NCI-H1092 treated with DMSO at 0.1 percent for 48 hours (cell line): Measurements from ENCODE around the gene TBL1Y.
"Not testable (repeated sequence)": the region's sequence is repeated elsewhere in the genome, so short reads cannot be mapped to it uniquely, and the experiment has no call there.

Experiments used
- DNase-seq: peaks from one replicate; lab custom pipeline; 2025; lab: John Stamatoyannopoulos, UW

TBL1Y gene

DNA sequence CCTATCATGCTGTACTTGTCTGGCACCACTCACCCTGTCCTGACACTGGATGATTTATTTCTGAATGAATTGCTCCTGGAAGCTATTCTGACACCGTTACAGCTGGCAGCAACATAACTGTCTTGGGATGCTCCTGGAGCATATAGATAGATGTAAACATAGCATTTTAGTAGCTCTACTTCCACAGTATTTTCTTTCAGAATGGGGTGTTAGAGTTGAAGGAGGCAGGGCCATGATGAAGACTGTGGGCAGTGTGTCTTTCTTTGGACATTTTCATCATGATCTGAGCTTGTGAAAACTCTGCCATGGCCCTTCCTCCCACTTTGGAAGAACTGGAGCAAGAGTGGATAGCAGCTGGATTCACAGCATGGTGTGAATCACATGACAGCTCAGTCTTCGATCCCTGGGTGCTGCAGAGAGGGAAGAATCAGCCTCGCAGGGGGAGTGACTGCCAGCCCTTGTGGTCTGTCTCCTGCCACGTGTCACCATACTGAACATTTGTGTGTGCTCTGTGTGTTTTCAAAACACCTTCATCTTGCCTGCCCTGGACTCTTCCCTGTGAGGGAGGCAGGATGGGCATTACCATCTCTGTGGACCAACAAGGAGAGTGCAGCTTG, 61.9 kb downstream of the TBL1Y start:
- no peak for DNase-seq

DNA sequence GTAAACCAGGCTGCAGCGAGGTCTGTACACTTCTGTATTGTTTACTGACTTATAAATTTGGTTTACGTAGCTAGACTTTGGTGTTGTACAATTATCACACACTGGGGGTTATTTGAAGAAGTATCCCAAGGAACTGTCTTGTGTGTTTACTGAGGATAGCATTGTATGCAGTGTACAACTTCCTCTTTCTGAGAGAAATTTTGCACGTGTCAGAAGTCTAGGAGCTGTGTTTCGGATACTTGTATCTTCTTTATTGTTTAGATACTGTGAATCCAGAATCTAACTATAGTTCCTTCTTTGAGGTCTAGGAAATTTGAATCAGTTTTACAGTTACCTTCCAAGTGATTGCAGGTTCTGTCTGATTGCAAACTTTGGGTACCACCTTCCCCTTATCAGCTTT, 64.5 kb downstream of the TBL1Y start:
- no peak for DNase-seq

DNA sequence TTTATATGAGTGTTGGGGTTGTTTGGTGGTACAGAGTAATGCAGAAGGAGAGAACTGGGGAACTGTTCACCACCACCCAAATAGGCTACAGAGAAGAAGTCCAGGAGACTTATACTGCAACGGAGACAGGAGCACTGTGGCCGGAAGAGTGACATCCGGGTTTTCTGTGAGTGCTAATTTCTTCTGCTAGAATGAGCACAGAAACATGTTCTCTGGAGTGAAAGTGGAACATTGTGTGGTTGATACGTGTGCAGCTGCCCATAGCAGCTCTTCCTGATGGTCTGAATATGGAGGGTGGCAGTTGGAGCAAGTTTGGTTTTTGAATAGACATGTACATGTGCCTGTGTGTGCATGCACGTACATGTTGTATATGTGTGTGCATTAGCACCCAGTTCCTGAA, 67.3 kb downstream of the TBL1Y start:
- no peak for DNase-seq

DNA sequence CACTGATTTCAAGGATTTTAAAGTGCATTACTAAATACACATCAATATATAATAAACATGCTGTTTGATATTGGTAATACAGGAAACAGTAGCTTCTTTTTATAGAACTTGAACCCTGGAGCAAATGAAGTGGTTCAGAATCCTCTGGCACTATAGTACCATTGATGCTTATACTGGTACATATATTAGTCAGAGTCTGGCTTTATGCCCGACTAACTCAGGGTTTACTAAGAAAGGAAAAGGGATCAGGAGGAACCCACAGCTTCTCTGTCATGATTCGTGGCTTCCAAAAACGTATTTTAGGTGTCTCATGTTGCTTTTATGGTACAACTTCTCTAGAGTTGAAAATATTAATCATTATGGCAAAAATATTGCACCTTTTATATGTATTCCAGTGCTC, 72.7 kb downstream of the TBL1Y start:
- DNase-seq = no peak

DNA sequence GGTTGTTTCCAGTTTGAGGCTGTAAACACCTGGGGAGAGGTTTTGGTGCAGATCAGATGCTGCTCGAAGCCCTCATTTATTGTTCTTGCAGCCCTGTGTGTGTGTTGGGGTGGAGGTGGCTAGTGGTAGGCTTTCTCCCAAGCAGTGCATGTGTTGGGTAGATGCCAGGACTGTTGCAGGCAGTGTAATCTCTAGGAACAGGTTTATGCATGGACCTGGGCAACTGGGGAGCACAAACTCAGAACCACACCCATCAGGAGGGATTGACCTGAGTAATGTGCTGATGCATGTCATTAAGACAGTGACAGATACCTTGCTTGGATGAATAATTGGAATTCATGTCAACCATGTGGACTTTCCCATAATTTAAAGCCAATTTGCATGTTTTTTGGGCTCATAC, 77.3 kb downstream of the TBL1Y start:
- DNase-seq = no peak

DNA sequence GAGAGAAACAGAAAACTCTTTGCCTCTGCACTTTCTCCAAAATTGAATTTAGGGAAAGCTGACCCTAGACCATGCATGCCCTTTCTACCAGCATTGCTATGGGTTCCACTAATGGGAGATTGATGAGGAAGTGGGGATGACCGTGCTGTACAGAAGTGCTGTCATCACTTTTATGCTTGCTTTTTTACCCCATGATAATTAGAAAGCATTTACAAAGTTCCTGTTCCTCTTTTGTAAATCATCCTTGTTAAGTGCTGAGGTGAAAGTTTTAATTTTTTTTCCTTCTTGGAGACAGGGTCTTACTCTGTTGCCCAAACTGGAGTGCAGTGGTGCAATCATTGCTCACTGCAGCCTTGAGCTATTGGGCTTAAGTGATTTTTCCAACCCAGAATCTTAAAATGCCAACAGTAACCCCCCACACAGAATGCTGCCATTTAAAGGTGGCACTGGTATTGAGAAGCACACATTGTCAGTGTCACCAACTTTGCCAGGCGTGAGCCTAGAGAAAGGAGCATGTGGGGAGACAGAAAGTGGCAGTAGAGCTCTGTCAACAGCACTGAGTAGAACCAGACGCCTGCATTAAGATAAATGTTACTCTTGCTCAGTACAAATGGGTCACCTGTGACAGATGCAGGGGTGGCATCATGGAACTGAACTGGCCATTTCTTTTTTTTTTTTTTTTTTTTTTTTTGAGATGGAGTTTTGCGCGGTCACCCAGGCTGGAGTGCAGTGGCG, 79.6 kb downstream of the TBL1Y start:
- no peak for DNase-seq

DNA sequence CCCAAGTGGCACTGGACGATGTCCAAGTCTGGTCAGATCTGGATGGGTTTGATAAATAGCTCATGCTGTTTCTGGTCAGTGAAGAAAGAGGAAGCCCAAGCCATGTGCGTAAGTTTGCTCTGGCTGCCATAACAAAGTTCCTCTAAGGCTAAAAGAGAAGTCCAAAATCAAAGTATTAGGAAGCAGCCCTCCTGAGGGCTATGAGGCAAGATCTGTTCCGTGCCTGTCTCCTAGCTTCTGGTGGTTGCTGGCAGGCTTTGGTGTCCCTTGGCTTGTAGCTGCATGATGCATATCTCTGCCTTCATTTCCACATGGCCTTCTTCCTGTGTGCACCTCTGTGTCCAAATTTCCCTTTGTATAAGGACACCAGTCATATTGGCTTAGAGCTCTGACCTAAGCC, 81.5 kb downstream of the TBL1Y start:
- no peak for DNase-seq

DNA sequence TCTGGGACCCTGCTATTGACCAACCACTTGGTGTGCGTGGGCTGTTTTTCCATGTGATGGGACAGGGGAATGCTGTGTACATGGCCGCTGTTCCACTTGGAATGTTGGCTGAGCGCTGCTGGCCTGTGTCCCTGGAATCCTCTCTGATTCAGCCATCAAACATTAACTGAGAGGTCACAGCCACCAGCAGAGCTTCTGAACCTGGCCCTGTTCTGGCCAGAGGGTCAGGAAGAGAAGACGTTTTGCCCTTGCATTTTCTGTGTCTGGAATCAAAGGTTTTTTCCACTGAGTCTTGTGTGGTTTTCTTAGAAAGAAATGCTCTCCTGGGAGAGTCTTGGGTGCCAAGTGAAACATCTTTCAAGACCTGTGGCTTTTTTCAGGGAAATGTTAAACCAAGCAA, 85.5 kb downstream of the TBL1Y start:
- DNase-seq = no peak

DNA sequence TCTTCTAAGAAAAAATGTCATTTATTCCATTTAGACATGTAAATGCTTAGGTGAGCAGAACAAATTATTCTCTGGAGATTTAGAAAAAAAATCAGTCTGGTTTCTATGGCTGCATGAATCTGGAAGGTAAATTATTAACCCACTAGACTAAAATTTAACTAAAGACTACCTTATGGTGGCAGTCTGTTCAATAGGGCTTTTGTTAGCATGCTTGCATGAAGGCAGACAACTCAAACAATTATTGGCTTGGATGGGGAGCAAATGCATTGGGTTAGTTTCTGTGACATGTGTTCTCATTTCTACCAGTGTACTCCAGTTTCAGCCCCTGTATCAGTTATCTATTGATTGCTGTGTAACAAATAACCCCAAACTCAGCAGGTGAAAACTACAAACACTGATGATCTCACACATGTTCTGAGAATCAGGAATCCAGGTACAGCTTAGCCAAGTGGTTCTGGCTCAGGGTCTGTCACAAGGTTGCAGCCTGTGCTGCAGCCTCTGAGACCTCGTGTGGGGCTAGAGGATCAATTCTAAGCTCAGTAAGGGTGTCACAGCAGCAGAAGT, 87.1 kb downstream of the TBL1Y start:
- no peak for DNase-seq

DNA sequence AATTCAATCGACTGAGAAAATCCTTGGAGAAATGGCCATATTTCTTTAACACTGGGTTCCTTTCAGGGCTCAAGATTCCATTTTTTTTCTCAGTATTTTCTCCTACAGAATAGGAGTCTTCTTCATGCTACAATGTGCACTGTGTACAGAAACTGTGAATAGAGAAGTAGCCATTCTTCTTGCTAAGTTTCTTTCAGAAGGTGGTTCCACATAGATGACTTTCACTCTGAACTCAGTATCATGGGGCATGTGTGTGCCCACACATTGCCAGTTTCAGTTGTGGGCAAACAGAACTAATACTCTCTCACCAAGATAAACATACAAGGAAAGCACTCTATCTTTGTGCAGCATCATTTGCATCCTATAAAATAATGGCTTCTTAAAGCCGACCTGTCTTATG, 89.4 kb downstream of the TBL1Y start:
- no peak for DNase-seq

DNA sequence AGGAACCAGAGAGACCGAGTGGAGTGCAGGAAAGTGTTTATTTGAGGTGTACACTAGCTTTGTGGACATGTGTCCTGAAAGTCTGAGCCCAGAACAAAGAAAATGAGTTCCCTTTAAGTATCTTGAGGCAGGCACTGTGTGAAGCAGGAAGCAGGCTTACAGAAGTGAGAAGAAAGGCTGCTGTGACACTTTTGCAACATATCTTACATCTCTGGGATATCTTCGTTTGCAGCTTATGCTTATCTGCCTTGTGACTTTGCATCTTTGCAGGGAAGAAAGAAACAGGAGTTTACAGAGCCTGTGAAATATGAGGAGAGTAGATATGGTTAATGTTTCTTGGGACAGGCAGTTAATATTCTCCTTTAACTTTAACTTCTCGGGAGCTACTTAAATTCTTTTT, 92.1 kb downstream of the TBL1Y start:
- DNase-seq = no peak

DNA sequence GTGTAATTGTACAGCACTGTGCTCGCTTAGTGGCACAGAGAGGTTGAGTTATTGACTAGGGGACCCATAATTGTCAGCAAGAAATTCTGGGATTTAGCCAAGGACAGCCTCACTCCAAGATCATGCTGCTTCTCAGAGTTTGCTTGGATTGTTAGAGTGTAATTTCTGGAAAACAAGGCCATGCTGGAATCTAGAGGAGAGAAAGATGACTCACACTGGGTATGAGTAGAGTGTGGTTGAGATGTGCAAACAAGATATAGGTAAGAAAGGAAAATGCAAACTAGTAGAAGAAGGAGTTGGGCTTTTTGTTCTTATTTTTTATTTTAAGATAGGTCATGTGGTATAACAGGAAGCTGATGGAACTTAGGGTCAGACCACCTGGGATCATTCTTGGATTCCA, 97.4 kb downstream of the TBL1Y start:
- no peak for DNase-seq

DNA sequence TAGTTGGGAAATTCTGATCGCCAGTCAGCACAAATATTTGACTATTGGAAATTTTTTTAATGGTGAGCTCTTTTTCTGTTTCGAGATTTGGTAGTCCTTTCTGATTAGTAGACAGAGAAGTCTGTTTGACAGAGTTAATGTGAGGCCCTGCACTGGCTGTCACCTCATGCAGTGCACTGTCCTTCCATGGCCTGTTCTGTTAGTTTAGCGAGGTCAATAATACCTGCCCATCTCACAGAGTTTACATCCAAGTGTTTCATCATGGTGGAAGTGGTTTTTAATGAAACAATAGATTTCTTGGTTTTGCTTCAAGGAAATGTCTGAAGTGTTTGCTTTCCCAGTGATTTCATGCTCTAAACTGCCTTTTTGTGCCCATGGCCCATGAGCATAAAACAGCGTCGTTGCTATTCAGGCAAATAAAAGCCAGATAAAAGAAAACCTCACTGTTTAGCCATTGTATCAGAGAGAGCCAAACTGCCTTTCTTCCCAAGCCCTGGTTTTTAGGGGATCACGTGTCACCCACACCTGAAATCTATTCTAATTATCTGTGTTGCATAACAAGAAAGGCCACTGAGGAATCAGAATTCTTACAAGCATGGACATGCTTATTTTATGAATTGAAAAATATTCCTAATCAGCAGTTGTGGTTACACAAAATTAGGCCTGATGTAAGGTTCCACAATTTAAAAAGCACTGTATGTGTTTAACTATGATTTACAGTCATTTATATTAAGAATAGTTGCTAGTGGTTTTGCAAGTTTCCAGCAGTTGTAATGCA, 98.3 kb downstream of the TBL1Y start:
- DNase-seq = no peak

DNA sequence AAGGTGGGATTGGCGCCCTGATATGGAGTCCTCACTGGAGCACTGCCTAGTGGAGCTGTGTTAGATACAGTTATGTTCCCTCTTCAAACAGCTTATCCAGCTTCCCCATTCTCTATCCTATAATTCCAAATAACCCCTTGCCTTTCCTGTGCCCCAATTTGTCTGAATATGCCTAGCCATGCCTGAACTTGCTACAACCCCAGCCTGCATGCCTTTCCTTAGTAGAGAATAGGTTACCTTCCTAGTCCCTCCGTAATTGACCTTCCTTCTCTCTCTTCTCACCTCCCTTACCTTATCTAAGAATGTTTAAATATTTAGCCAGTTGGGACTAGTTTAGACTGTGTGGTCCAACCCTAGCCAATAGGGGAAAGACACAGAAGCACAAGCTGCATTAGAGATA, 102.6 kb downstream of the TBL1Y start:
- DNase-seq = no peak

DNA sequence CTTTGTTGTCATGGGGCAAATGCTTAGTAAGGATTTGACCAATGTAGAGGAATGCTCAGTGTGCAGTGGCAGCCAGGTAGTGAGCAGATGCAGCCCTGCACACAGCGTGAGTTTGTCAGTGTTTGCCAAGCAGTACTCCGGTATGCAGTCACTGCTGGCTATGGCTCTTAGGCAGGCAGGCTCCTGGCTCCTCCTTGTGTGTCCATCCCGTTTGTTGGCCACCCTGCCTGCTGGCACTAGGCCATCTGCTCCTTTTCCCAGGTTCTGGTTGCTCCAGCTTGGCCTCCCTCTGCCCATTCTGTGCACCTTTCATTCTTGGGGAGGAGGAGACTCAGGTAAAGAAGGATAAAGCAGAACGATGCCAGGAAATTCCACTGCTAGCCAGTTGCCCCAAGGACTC, 106.0 kb downstream of the TBL1Y start:
- no peak for DNase-seq

DNA sequence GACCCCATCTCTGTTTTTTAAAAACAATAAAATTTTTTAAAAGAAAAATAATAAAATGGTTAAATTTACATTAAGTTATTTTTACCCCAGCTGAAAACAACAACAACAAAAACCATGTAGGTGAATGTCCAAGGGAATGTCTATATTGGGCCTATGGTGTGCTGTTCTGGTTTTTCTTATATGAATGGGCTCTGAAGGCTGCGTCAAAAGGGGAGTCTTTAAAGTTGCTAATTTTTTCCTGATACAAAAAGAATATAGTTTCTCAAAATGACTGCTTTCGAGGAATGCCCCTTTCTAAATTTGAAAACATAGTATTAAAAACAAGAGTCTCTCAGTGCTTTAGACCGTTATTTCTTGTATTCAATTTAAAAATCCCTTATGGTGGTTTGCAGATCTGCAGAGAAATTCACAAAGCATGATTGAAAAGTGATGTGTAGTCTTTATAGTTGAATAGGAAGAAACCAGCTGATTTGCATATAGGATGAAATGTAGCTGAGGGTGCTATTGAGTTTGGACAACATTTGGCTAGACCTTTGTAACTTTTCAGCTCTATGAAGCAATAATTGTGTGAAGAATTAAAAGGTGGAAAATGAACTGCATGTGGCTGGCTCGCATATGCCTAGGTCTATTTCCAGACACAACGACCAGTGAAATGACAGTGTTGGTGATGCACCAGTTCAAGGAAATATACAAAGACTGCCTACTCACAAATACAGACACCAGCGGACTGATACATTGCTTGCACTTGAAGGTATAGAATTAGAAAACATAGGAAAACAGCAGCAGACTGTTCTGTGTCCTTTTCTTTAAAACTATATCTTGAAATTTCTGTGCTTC, 107.0 kb downstream of the TBL1Y start:
- no peak for DNase-seq

DNA sequence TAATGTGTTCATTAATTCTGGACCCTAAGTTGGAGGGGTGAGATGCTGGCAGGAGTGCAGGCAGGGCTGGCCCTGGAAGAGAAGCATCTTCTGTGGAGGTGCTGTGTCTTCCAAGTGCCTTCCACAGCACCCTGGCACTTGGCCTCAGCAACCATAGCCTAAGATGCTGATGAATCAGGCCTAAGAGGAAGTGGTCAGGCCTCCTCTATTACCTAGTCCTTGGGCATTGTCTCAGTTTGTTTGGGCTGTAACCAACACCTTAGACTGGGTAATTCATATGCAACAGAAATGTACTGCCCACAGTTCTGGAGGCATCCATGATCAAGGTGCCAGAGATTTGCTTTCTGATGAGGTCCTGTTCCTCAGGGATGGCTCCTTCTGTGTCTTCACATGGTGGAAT, 128.5 kb downstream of the TBL1Y start:
- DNase-seq = no peak

DNA sequence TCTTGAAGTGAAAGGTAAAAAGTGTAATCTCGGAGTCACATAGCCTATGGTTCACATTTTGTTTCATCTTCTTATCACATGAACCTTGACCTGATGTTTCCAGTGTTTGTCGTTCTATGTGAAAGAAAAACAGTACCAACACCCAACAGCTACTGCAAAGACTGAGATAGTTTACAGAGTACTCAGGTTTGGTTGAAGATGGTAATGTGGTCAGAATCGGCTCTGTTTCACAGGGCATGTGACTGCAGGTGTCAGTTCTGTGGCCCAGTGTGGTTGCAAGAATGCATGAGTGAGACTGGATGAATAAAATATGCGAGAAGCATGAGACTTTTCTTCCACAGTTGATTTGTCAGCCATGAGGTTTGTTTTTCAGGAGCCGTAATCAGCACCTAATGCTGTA, 130.2 kb downstream of the TBL1Y start:
- DNase-seq = no peak

DNA sequence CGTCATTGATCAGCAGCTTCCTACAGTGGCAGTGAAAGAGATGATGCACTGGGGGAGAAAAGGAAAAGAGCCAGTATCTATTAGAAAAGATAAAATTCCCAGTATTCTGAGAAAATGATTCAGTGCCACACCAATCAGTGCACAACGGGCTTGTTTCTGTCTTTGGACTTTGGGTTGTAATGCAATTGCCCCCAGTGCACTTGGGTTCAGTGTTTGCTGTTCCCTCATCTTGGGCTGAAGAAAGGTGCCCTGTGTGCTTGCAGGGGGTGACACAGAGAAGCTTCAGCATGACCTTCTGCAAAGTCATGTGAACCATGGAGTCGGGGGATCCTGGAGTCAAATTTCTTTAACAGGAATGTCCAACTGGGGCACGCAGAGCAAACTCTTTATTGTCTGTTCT, 131.5 kb downstream of the TBL1Y start:
- DNase-seq = no peak

DNA sequence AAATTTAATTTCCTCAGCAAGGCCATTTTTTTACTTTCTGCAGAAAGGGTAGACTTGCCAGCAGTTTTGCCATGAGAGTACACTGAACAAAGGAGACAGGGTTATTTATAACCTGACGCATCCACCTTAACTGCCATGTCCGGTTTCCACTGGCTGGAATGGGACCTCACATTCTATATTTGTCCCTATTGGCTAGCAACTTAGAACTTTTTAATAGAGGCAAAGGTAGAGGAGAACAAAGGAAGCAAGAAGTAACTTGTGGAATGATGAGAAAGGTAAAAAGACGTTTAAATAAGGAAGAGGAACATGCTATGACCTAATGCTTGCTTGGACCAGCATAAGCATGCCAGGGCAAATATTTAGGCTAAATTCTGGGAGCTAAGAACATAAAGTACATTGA, 142.0 kb downstream of the TBL1Y start:
- not testable (repeated sequence) for DNase-seq

DNA sequence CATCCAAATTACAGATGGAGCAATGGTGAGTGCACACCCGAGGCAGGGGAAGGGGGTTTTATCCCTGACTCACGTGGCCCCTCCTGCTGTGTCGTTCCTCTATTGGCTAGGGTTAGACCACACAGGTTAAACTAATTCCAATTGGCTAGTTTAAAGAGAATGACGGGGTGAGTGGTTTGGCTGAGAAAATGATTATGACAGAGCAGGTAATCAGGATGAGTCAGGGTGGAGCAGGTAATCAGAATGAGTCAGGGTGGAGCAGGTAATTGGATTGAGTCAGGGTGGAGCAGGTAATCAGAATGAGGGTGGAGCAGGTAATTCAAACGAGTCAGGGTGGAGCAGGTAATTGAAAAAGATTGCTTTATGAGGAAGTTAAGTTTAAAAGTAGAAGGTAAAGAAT, 146.4 kb downstream of the TBL1Y start:
- DNase-seq = no peak

DNA sequence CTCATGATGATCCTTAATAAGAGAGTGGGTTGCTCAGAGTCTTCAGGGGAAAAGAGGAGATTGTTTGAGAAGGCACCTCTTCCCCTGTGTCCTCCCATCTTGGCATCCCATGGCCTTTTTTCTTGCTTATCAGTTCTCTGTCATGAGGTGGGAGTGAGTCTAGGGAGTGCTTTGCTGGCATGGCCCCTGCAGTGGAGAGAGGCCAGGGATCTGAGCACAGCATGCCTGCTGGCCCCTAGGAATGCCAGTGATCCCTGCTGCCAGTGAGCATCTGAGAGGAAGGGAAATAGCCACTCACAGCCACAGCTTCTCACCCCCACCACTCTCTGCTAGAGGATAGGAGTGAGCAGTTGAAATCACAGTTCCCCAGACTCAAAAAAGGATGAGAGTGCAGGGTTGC, 168.2 kb downstream of the TBL1Y start:
- DNase-seq = no peak
